GM21737 (cell line): ENCODE measurements around the gene SPEG.

Experiments used
- ATAC-seq: cut with Tn5 transposase; IDR thresholded peaks from one replicate; pipeline ENCODE4 v1.9.1; 2021; ENCODE audit warnings: mild to moderate bottlenecking, moderate library complexity; ENCODE audit not compliant: unreplicated experiment

The SPEG gene

GRCh38 chr2:219441451-219442255, 7.0 kb downstream of the SPEG start:
- no peak for ATAC-seq

GRCh38 chr2:219442256-219443015, 7.8 kb downstream of the SPEG start:
- no peak for ATAC-seq

GRCh38 chr2:219443016-219443696, 8.5 kb downstream of the SPEG start:
- ATAC-seq, result no peak

GRCh38 chr2:219443697-219444023, 9.0 kb downstream of the SPEG start:
- ATAC-seq, result no peak

GRCh38 chr2:219444566-219445091, 10.0 kb downstream of the SPEG start:
- ATAC-seq, result no peak

- ATAC-seq, result no peak
Measured at GRCh38 chr2:219445220-219445640, 10.6 kb downstream of the SPEG start.

GRCh38 chr2:219446101-219446504, 11.5 kb downstream of the SPEG start:
- ATAC-seq, result no peak

GRCh38 chr2:219446689-219447088, 12.0 kb downstream of the SPEG start:
- no peak for ATAC-seq

GRCh38 chr2:219447242-219448098, 12.8 kb downstream of the SPEG start:
- no peak for ATAC-seq

- ATAC-seq, result no peak
Measured at GRCh38 chr2:219448099-219448775, 13.6 kb downstream of the SPEG start.

GRCh38 chr2:219448776-219449341, 14.2 kb downstream of the SPEG start:
- ATAC-seq, result no peak

- ATAC-seq, result no peak
Measured at GRCh38 chr2:219449609-219450008, 15.0 kb downstream of the SPEG start.

- ATAC-seq, result no peak
Measured at GRCh38 chr2:219451661-219452360, 17.2 kb downstream of the SPEG start.

- no peak for ATAC-seq
Measured at GRCh38 chr2:219452361-219453317, 18.0 kb downstream of the SPEG start.

- ATAC-seq, result no peak
Measured at GRCh38 chr2:219453671-219454590, 19.3 kb downstream of the SPEG start.

GRCh38 chr2:219455581-219455980, 20.9 kb downstream of the SPEG start:
- no peak for ATAC-seq
